SK-MEL-5 (cell line): Measurements from ENCODE around the gene DOK1. TPM values are rescaled to one million over a fixed set of nuclear protein-coding genes. Genes with fewer than 3 reads are reported as not detected.

Experiments used
- DNase-seq: peaks from one replicate; pipeline ENCODE4 v3.0.0-alpha.2; 2016; ENCODE audit warnings: low read depth, low spot score
- in situ Hi-C: cut with HindIII; loops from 2 replicates; pipeline ENCODE4 v1.10.0; 2016; ENCODE audit warnings: low sequenced_read_pairs, high pct_unique_total_duplicates, low pct_unique_long_range_greater_than_20kb
- polyA plus RNA-seq, 2 experiments: library from polyadenylated mRNA; depleted of rRNA; stranded (reverse); fragments of >200 nt; gene quantifications; 2 replicates each; pipeline ENCODE4 v1.2.3, GENCODE V29; 2015
- total RNA-seq: library from RNA; depleted of rRNA; stranded (reverse); fragments of >200 nt; shearing (Covaris generic); gene quantifications from 2 replicates; pipeline ENCODE4 v1.2.3, GENCODE V29; 2014; rRNA removed

DOK1 gene
- 3.5 and 3.9 TPM in 2 replicates for total RNA-seq
- 16.9 and 17.8 TPM in 2 replicates for polyA plus RNA-seq (2015; cell fraction: cytosol; rRNA removed)
- 14.6 and 18.5 TPM in 2 replicates for polyA plus RNA-seq (2015; cell fraction: nucleus; rRNA removed)

- in situ Hi-C loops = no loop called here
These were observed at the start of gene DOK1, which contains the start of gene LOXL3 for GRCh38 chr2:74553892-74554819. Gene DOK1 (plus strand): TSS chr2:74554720. CDS start chr2:74554755, 35 bp downstream. Gene LOXL3 (minus strand): TSS chr2:74553942. CDS start chr2:74552634, 1,308 bp downstream.

GRCh38 chr2:74505448-74506246, 48.9 kb upstream of the DOK1 start:
- in situ Hi-C loops = no loop called here
- peak; percentile 11 for DNase-seq

More at GRCh38 chr2:74553892-74554819, at the start of gene DOK1, which contains the start of gene LOXL3:
- peak; percentile 87 for DNase-seq

GRCh38 chr2:74507145-74507925, 47.2 kb upstream of the DOK1 start, which contains the start of gene PCGF1:
Gene PCGF1 (minus strand): TSS chr2:74507695. CDS start chr2:74507668, 27 bp downstream.
- in situ Hi-C loops = no loop called here

GRCh38 chr2:74507926-74508520, 46.5 kb upstream of the DOK1 start:
- peak; percentile 58 for DNase-seq
- in situ Hi-C loops = no loop called here

More at GRCh38 chr2:74507145-74507925, 47.2 kb upstream of the DOK1 start, which contains the start of gene PCGF1:
- peak; percentile 99 for DNase-seq

- DNase-seq = no peak
- in situ Hi-C loops = no loop called here
These were observed 44.2 kb upstream of the DOK1 start for GRCh38 chr2:74510272-74510671.

- no peak for DNase-seq
These were observed 43.2 kb upstream of the DOK1 start for GRCh38 chr2:74511104-74511989.

GRCh38 chr2:74512744-74513604, 41.5 kb upstream of the DOK1 start:
- in situ Hi-C loops = no loop called here
- DNase-seq = no peak

More at GRCh38 chr2:74511104-74511989, 43.2 kb upstream of the DOK1 start:
- in situ Hi-C loops = no loop called here

- in situ Hi-C loops = no loop called here
These were observed 40.7 kb upstream of the DOK1 start for GRCh38 chr2:74513605-74514367.

GRCh38 chr2:74514368-74515270, 39.9 kb upstream of the DOK1 start, which contains the start of gene TLX2:
Gene TLX2 (plus strand): TSS chr2:74514450. CDS start chr2:74514807, 357 bp downstream.
- in situ Hi-C loops = no loop called here
- no peak for DNase-seq

More at GRCh38 chr2:74513605-74514367, 40.7 kb upstream of the DOK1 start:
- DNase-seq = no peak

- in situ Hi-C loops = no loop called here
- no peak for DNase-seq
These were observed 39.1 kb upstream of the DOK1 start for GRCh38 chr2:74515271-74515980.

- DNase-seq = no peak
- in situ Hi-C loops = no loop called here
These were observed 38.4 kb upstream of the DOK1 start for GRCh38 chr2:74515981-74516633.

- in situ Hi-C loops = no loop called here
- DNase-seq = no peak
These were observed 37.9 kb upstream of the DOK1 start for GRCh38 chr2:74516650-74517049.
